Endothelial cell of umbilical vein (primary cell): ENCODE data around the gene ECM2. TPM values are rescaled to one million over a fixed set of nuclear protein-coding genes. Genes with fewer than 3 reads are reported as not detected.
A peak's percentile ranks its signal among the peaks of the same experiment; 100 is the strongest.

Experiments used
- BruUV-seq: library from RNA; stranded (reverse); fragments of 400-500 nt; replicated peaks from 2 replicates; lab custom pipeline; 2021; lab: Mats Ljungman, UMichigan
- CTCF ChIA-PET: fragments of 300-600, 350-600 bp; sonication (Branson Sonifier 250); formaldehyde crosslinking; loops from one replicate; lab custom pipeline; 2021; ENCODE audit warnings: antibody characterized with exemption, inconsistent platforms; lab: Charles Lee
- POLR2A ChIA-PET: fragments of 300-600, 350-600 bp; sonication (Branson Sonifier 250); formaldehyde crosslinking; loops from one replicate; lab custom pipeline; 2021; ENCODE audit warnings: antibody characterized with exemption, inconsistent platforms; lab: Charles Lee
- DNase-seq: peaks from one replicate; pipeline ENCODE4 v3.0.0-alpha.2; 2011; ENCODE audit warnings: low read depth, low spot score
- FAIRE-seq: peaks from 2 replicates; lab custom pipeline; 2011; peaks lifted over from hg19 to GRCh38; lab: Jason Lieb, UNC
- H2AFZ ChIP-seq: 2 replicates; pipeline ENCODE4 v1.6.0; 2012; ENCODE audit warnings: low read depth, low read length, control low read depth, inconsistent platforms
- H3K27ac ChIP-seq: 2 replicates; pipeline ENCODE4 v1.5.1; 2011; ENCODE audit warnings: low read depth, mild to moderate bottlenecking, control low read depth, low read length, moderate library complexity; ENCODE audit not compliant: insufficient read depth
- H3K27me3 ChIP-seq, 2 experiments: 2 replicates each; pipeline versions ENCODE4 v1.6.0 to v1.6.1; 2011; ENCODE audit warnings: low read length in 2 of 2, mixed read lengths in 1 of 2; ENCODE audit not compliant: control insufficient read depth in 2 of 2, insufficient read depth in 2 of 2
- H3K36me3 ChIP-seq, 2 experiments: 2 replicates in 1 of 2; 3 replicates in 1 of 2; pipeline ENCODE4 v1.5.1; 2011; ENCODE audit warnings: low read length in 2 of 2, mild to moderate bottlenecking in 1 of 2, moderate library complexity in 1 of 2; ENCODE audit not compliant: control insufficient read depth in 2 of 2, insufficient read depth in 2 of 2; ENCODE audit errors: extremely low read depth in 1 of 2
- H3K4me1 ChIP-seq: 3 replicates; pipeline ENCODE4 v1.5.1; 2011; ENCODE audit warnings: mild to moderate bottlenecking, low read length; ENCODE audit not compliant: control insufficient read depth, insufficient read depth; ENCODE audit errors: extremely low read depth
- H3K4me2 ChIP-seq: 2 replicates; pipeline ENCODE4 v1.6.1; 2011; ENCODE audit warnings: low read length, control low read depth, mixed read lengths; ENCODE audit not compliant: insufficient read depth
- H3K4me3 ChIP-seq, 3 experiments: fragments of 200-600 bp in 1 of 3; sonication (generic), shearing (Covaris generic) in 1 of 3; replicated peaks in 1 of 3; 2 replicates each; pipeline ENCODE4 v1.5.1; 2011 to 2016; ENCODE audit warnings: control low read depth in 3 of 3, low read length in 3 of 3, mild to moderate bottlenecking in 2 of 3, inconsistent platforms in 1 of 3, low read depth in 1 of 3, moderate library complexity in 1 of 3; ENCODE audit not compliant: insufficient read depth in 1 of 3
- H3K79me2 ChIP-seq: 2 replicates; pipeline ENCODE4 v1.6.0; 2012; ENCODE audit warnings: low read length, inconsistent platforms; ENCODE audit not compliant: control insufficient read depth, insufficient read depth
- H3K9ac ChIP-seq: replicated peaks from 2 replicates; pipeline ENCODE3; 2011; ENCODE audit warnings: low read length, control low read depth; ENCODE audit not compliant: insufficient read depth; ENCODE audit errors: extremely low read depth
- H3K9me1 ChIP-seq: replicated peaks from 3 replicates; pipeline ENCODE4 v1.6.0; 2011; ENCODE audit warnings: mild to moderate bottlenecking, low read length; ENCODE audit not compliant: control insufficient read depth, insufficient read depth; ENCODE audit errors: extremely low read depth
- H3K9me3 ChIP-seq: replicated peaks from 2 replicates; pipeline ENCODE4 v1.5.1; 2012; ENCODE audit warnings: low read length, inconsistent platforms; ENCODE audit not compliant: control insufficient read depth, insufficient read depth
- H4K20me1 ChIP-seq: replicated peaks from 2 replicates; pipeline ENCODE3; 2011; ENCODE audit warnings: mild to moderate bottlenecking, low read length; ENCODE audit not compliant: control insufficient read depth, insufficient read depth; ENCODE audit errors: extremely low read depth
- FOS ChIP-seq: IDR thresholded peaks from 2 replicates; pipeline ENCODE4 v1.6.1; 2011; ENCODE audit warnings: mild to moderate bottlenecking, low read length, moderate library complexity, borderline replicate concordance; ENCODE audit not compliant: insufficient read depth
- GATA2 ChIP-seq: IDR thresholded peaks from 2 replicates; pipeline ENCODE4 v1.7.0; 2011; ENCODE audit warnings: low read depth, mild to moderate bottlenecking, moderate library complexity, mixed read lengths, low read length; ENCODE audit not compliant: insufficient read length, insufficient read depth
- POLR2A ChIP-seq: IDR thresholded peaks from 2 replicates; pipeline ENCODE4 v1.6.1; 2012; ENCODE audit warnings: low read depth, mild to moderate bottlenecking, control low read depth, low read length
- dilution Hi-C: fragments of 300-500 bp; cut with MboI; formaldehyde crosslinking; loops from one replicate; pipeline ENCODE4 v1.15.0; 2019; ENCODE audit warnings: low sequenced_read_pairs; ENCODE audit not compliant: extremely low pct_ligation_motif_present
- intact Hi-C: fragments of 100-400 bp; cut with micrococcal nuclease; formaldehyde crosslinking; loops from one replicate; pipeline ENCODE4 v1.10.0; 2022
- polyA plus RNA-seq, 4 experiments: library from polyadenylated mRNA; depleted of rRNA in 3 of 4; stranded (reverse) in 3 of 4; unstranded in 1 of 4; fragments of >200 nt; gene quantifications; 2 replicates each; pipeline versions ENCODE4 v1.2.1 to v1.2.3, GENCODE V29; 2011 to 2012; ENCODE audit warnings: missing spikeins in 1 of 4
- total RNA-seq: library from RNA; stranded (reverse); gene quantifications from 2 replicates; pipeline ENCODE4 v1.2.3, GENCODE V29; 2021
- TF ChIP-seq, protein P1 (sequence below): IDR thresholded peaks from 2 replicates; pipeline ENCODE4 v1.6.1; 2011; ENCODE audit not compliant: insufficient read depth, insufficient read length
- TF ChIP-seq, protein P2 (sequence below), 2 donors: IDR thresholded peaks; 1 replicate in 1 of 2; 2 replicates in 1 of 2; pipeline ENCODE4 v1.5.1; 2011; ENCODE audit warnings: low read length in 2 of 2, mild to moderate bottlenecking in 2 of 2, moderate library complexity in 2 of 2, control low read depth in 1 of 2, inconsistent platforms in 1 of 2, low read depth in 1 of 2; ENCODE audit not compliant: insufficient read depth in 1 of 2; ENCODE audit errors: extremely low read depth in 1 of 2

The ECM2 gene
- total and polyA plus RNA-seq, 2 donors (not counting 3 experiments of a cell fraction or from before 2014, with no cell fraction given) = 0.03 TPM; not detected in 1

DNA sequence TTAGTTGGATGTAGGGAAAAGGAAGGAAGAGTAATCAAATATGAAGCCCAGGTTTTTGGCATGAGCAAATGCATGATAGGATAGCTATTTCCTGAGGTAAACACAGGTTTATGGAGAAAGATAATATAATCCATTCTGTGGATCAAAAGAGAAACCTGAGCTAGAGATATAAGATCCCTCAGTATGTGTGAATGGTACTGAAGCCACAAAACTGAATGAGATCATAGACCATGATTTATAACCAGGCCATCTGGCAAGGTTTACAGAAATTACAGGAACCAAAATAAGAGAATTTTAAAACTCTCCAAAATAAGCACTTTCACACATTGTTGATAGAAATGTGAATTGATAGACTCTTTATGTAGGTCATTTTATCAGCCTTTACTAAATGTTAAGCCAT lies 28.7 kb upstream of the ECM2 start:
- Histone ChIP-seq H3K4me1 (no peaks in the 10 kb centered on the region), H3K4me2 (no peak overlapping the region), H4K20me1 (no peaks in the 10 kb centered on the region), H3K9me3 (no peaks in the 10 kb centered on the region), H3K9ac (no peak overlapping the region), H3K36me3 (no peaks in the 10 kb centered on the region), H3K27ac (no peak overlapping the region), H3K79me2 (no peaks in the 10 kb centered on the region), H3K9me1 (no peaks in the 10 kb centered on the region), H2AFZ (no peak overlapping the region), H3K27me3 (no peaks in the 10 kb centered on the region), H3K4me3 (no peak overlapping the region)
- intact Hi-C loops = no loop called here
- CTCF ChIA-PET = no interaction called here
- POLR2A ChIA-PET = no interaction called here
- dilution Hi-C loops = no loop called here
- peak; percentile 10 for DNase-seq
- FAIRE-seq = no peak
- BruUV-seq = no TSS peak
- TF ChIP-seq POLR2A (no peak), FOS (no peak), GATA2 (no peak)
- TF ChIP-seq, protein P1, sequence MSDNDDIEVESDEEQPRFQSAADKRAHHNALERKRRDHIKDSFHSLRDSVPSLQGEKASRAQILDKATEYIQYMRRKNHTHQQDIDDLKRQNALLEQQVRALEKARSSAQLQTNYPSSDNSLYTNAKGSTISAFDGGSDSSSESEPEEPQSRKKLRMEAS = no peak
- TF ChIP-seq, protein P2, sequence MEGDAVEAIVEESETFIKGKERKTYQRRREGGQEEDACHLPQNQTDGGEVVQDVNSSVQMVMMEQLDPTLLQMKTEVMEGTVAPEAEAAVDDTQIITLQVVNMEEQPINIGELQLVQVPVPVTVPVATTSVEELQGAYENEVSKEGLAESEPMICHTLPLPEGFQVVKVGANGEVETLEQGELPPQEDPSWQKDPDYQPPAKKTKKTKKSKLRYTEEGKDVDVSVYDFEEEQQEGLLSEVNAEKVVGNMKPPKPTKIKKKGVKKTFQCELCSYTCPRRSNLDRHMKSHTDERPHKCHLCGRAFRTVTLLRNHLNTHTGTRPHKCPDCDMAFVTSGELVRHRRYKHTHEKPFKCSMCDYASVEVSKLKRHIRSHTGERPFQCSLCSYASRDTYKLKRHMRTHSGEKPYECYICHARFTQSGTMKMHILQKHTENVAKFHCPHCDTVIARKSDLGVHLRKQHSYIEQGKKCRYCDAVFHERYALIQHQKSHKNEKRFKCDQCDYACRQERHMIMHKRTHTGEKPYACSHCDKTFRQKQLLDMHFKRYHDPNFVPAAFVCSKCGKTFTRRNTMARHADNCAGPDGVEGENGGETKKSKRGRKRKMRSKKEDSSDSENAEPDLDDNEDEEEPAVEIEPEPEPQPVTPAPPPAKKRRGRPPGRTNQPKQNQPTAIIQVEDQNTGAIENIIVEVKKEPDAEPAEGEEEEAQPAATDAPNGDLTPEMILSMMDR (IDR thresholded peaks at IDR 0.05; ENCODE audit: extremely low read depth in 1 of 2, insufficient read depth in 1 of 2, low read depth in 1 of 2, low read length in 2 of 2) = no peak
